GM21423 (cell line): Measurements from ENCODE around the gene PIK3CB.
"Not testable (repeated sequence)": the region's sequence is repeated elsewhere in the genome, so short reads cannot be mapped to it uniquely, and the experiment has no call there.

Experiments used
- ATAC-seq: cut with Tn5 transposase; IDR thresholded peaks from one replicate; pipeline ENCODE4 v1.9.1; 2021; ENCODE audit warnings: mild to moderate bottlenecking, moderate library complexity; ENCODE audit not compliant: unreplicated experiment

Gene PIK3CB

DNA sequence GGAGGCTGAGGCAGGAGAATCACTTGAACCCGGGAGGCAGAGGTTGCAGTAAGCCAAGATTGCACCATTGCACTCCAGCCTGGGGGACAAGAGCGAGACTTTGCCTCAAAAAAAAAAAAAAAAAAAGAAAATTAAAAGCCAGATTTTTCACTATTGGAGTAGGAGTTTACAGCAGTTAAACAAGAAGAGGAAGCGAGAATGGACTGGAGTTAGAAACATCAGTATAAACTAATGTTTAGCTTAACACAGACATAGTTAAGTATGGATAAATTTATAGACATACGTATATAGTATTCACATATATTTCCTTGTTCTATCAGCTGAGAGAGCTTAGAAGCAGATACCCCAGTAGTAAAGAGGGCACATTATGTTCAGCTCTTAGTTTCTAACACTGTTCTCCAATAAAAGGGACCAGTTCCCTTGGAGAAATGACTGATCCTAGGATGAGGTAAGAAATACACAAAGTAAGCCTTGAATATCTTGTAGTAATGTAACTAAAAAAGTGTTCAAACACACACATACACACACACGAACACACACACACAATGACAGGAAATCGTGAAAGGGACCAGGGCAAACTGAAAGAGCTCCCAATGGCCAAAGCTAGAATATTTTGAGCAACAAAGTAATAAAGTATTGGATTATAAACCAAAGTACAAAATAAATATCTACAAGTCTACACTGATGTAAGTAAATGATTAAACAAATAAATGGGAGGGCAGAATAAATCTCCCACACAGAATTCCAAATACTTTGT, 25.1 kb downstream of the PIK3CB start:
- ATAC-seq, result no peak

- no peak for ATAC-seq
Observed at GRCh38 chr3:138806376-138807080, 28.2 kb downstream of the PIK3CB start.

GRCh38 chr3:138803006-138803653, 31.6 kb downstream of the PIK3CB start:
- ATAC-seq, result no peak

GRCh38 chr3:138802223-138802622, 32.5 kb downstream of the PIK3CB start:
- not testable (repeated sequence) for ATAC-seq

DNA sequence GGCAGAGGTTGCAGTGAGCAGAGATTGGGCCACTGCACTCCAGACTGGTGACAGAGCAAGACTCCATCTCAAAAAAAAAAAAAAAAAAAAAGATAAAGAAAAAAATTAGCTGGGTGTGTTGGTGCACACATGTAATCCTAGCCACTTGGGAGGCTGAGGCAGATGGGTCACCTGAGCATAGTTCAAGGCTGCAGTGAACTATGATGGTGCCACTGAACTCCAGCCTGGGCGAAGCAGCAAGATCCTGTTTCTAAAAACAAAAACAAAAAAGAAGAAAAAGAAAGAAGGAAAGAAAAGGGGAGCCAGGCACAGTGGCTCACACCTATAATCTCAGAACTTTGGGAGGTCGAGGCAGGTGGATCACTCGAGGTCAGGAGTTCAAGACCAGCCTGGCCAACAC, 32.9 kb downstream of the PIK3CB start:
- ATAC-seq, result no peak

- no peak for ATAC-seq
Observed at GRCh38 chr3:138800248-138800647, 34.5 kb downstream of the PIK3CB start.

DNA sequence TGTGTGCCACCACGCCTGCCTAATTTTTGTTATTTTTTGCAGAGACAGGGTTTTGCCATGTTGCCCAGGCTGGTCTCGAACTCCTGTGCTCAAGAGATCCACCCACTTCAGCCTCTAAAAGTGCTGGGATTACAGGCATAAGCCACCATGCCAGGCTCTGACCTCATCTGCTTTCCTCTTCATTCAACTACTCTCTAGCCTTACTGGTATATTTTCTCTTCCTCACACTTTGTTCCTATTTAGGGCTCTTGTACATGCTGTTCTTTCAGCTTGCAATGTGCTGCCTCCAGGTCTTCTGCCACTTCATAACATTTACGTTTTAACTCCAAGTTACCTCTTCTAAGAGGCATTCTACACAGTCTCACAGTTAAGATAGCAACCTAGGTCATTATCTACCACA, 34.9 kb downstream of the PIK3CB start:
- ATAC-seq, result no peak

GRCh38 chr3:138797508-138798038, 37.2 kb downstream of the PIK3CB start:
- no peak for ATAC-seq

DNA sequence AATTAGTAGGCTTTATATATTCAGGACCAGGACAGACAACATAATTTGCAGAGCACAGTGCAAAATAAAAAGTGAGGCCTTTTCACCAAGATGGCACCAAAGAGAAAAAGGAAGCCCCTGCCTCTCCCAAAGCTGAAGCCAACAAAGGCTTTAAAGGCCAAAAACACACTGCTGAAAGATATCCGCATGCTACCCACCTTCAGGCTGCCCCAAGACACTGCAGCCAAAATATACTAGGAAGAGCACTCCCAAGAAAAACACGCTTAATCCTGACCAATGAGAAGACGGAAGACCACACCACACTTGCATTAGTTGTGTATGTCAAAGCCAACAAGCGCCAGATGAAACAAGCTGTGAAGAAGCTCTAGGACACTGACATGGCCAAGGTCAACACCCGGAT, 38.0 kb downstream of the PIK3CB start:
- ATAC-seq, result no peak

GRCh38 chr3:138786788-138787271, 47.9 kb downstream of the PIK3CB start:
- no peak for ATAC-seq

GRCh38 chr3:138785951-138786350, 48.8 kb downstream of the PIK3CB start:
- ATAC-seq, result no peak

- not testable (repeated sequence) for ATAC-seq
Observed at GRCh38 chr3:138785362-138785857, 49.3 kb downstream of the PIK3CB start.

DNA sequence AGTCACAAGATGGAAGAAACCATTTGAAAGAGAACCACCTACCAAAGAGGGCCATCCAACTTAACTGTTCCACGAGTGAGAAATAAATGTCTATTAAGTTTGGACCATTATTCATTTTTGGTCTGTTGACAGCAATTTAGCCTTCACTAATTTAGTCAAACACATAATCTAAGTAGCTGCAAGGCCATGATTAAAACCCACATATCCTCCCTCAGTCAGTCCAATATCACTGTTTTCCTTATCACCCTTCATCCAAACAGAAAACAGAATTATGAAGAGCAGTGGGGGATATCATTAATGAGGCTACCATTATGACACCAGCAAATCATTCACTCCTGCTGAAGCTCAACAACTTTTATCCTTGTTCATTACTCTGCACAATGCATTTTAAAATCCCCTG, 52.0 kb downstream of the PIK3CB start:
- ATAC-seq, result no peak

GRCh38 chr3:138781012-138781470, 53.7 kb downstream of the PIK3CB start:
- peak; percentile 64 for ATAC-seq

- no peak for ATAC-seq
Observed at GRCh38 chr3:138778643-138779042, 56.1 kb downstream of the PIK3CB start.

GRCh38 chr3:138776961-138777360, 57.8 kb downstream of the PIK3CB start:
- no peak for ATAC-seq

- ATAC-seq, result no peak
Observed at GRCh38 chr3:138775254-138775595, 59.5 kb downstream of the PIK3CB start.

DNA sequence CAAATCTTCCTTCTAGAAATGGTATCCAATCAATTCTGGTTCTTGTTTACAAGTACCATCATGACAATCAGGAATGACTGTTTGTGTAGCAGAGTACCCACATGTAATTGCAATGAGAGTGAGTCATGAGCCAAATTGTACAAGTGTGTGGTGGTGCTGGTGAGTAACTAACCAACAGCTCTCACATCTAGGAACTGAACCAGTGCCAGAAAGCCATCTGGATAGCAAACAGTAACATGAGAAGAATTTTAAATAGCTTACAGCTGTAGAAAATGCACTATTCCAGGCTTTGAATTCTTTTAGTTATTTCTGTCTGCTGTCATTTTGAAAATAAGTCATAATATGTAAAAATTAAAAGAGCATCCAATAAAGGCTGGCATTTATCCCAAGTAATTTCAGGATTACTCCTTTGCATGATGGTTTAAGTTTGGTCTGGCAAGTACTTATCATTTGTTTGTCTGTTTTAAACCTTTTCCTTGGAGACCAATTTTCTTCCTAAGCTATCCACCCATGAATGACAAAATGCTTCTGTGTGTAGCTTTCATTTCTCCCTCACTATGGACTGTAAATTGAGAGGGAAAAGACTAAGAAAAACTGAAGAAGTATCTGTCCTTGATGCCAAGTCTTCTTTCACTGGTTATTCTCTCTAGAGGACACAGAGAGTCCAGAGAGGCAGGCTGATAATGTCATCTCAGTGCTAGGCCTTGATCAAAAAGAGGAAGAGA, 60.0 kb downstream of the PIK3CB start:
- ATAC-seq, result peak; percentile 75

DNA sequence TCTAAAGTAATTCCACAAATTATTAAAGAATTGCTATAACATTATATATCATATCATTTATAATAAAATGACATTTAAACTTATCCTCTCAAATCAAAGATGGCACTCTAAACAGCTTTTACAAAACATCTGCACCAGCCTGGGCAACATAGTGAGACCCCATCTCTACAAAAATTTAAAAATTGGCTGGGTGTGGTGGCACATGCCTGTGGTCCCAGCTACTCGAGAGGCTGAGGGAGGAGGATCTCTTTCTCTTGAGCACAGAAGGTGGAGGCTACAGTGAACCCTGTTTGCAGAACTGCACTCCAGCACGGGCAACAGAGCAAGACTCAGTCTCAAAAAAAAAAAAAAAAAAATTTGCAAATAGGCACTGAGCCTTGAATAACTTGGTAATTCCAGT, 63.1 kb downstream of the PIK3CB start:
- no peak for ATAC-seq

DNA sequence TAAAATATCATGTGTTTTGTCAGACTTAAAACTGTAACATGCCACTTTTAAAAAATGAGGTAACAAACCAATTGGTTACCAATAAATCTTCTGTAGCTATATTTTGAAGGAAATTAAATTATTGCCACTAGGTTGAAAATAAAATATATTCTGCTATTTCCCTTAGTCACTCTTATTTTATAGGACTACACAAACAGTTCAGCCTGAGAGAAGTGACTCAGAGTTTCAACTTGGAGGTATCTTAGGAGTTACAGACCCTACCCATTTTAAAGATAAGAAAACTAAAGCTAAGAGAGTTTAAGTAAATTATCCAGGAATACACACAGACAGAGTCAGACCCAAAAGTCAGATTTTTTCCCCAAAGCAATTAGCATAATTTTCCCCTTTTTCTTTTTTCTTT, 65.1 kb downstream of the PIK3CB start:
- no peak for ATAC-seq

DNA sequence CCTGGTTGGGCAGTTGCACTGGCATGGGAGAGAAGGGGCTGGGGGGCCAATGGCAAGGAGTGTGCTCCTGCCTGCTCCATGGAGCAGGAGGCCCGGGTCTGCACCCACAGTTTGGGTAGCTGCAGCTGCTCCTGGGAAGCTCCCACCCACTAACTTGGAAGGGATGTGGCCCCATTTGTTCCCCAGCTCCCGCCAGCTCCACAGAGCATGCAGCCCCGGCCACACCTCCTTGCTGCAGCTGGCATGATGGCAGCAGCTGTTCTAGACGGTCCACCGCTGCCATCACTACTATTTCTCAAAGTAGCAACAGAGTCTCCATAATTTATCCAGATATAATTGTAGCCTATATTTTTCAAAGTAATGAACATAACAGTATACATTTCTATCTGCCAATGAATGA, 65.8 kb downstream of the PIK3CB start:
- ATAC-seq, result no peak
